AG09319 (cell line): ENCODE measurements around the gene FLOT2.

Experiments
- DNase-seq: peaks from one replicate; pipeline ENCODE4 v3.0.0-alpha.2; 2010; ENCODE audit warnings: low read depth; ENCODE audit errors: extremely low read depth
- CTCF ChIP-seq: IDR thresholded peaks from 2 replicates; pipeline ENCODE4 v1.5.1; 2011; ENCODE audit warnings: low read depth, mild to moderate bottlenecking, inconsistent platforms, low read length, moderate library complexity

The FLOT2 gene

GRCh38 chr17:28834420-28834819 is 63.1 kb downstream of the FLOT2 start:
- TF ChIP-seq CTCF = no peak
- DNase-seq = no peak
